Measurements from ENCODE around the gene ATP6V1F. TPM values are rescaled to one million over a fixed set of nuclear protein-coding genes. Genes with fewer than 3 reads are reported as not detected.

The ATP6V1F gene
- total RNA-seq, 1 experiment from 2014 or later, result 149 TPM

DNA sequence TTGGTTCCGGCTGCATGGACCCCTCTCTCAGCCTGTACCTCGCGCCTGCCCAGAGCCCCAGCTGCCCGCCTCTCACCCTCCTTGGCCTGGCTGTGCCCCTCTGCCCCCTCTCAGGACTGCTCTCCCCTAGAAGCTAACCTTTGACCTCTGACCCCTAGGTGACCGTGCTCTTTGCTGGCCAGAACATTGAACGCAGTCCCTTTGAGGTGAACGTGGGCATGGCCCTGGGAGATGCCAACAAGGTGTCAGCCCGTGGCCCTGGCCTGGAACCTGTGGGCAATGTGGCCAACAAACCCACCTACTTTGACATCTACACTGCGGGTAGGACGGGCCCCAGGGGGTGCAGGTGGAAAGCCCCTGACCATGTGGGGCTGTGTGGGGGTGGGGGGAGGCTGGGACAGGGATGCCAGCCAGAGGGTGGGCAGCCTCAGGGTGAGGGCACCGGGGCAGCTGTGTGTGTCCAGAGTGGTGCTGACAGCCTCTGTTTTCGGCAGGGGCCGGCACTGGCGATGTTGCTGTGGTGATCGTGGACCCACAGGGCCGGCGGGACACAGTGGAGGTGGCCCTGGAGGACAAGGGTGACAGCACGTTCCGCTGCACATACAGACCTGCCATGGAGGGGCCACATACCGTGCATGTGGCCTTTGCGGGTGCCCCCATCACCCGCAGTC, 24.4 kb upstream of the ATP6V1F start:
- Histone ChIP-seq H3K36me3 (ENCODE audit: control insufficient read depth in 1 of 2, insufficient read depth in 2 of 2, low read length in 2 of 2) (peaks cover 0 to 24% of the 10 kb centered on the region in 2 experiments; a peak in 1 of 4 replicates), H4K20me1 (ENCODE audit: insufficient read depth) (no peaks in the 10 kb centered on the region), H3K4me2 (ENCODE audit: low read length) (no peak overlapping the region), H3K9ac (ENCODE audit: low read length) (no peak overlapping the region), H3K27me3 (ENCODE audit: insufficient read depth, low read length) (no peaks in the 10 kb centered on the region), H2AFZ (ENCODE audit: low read depth, low read length, poor library complexity, severe bottlenecking) (no peak overlapping the region), H3K79me2 (ENCODE audit: insufficient read depth, low read length) (no peaks in the 10 kb centered on the region), H3K4me1 (ENCODE audit: control insufficient read depth in 1 of 2, insufficient read depth in 2 of 2, low read length in 2 of 2) (peaks cover 0 to 17% of the 10 kb centered on the region in 2 experiments; a peak in 2 of 4 replicates), H3K9me3 (ENCODE audit: control insufficient read depth in 1 of 2, insufficient read depth in 1 of 2, low read depth in 1 of 2, low read length in 2 of 2) (no peaks in the 10 kb centered on the region), H3K9me2 (ENCODE audit: insufficient read depth) (no peaks in the 10 kb centered on the region), H3K4me3 (replicated peaks in 1 of 2; ENCODE audit: low read depth in 1 of 2, low read length in 2 of 2) (no peak overlapping the region), H3K27ac (ENCODE audit: low read depth, low read length) (no peak overlapping the region)
- POLR2A ChIA-PET, result no interaction called here
- CTCF ChIA-PET, result no interaction called here
- intact Hi-C loops (cut with micrococcal nuclease), result no loop called here
- DNase-seq (ENCODE audit: low read depth, low spot score), result no peak
- BruUV-seq (replicated peaks), result no TSS peak
- TF ChIP-seq JUND (IDR thresholded peaks at IDR 0.05), result no peak
- ATAC-seq, result no peak
- RAD21 ChIA-PET (ENCODE audit: low non-redundant PET in 1 of 2, low total read pairs in 2 of 2, uncharacterized antibody in 2 of 2, unreplicated experiment in 2 of 2), result no interaction called here

DNA sequence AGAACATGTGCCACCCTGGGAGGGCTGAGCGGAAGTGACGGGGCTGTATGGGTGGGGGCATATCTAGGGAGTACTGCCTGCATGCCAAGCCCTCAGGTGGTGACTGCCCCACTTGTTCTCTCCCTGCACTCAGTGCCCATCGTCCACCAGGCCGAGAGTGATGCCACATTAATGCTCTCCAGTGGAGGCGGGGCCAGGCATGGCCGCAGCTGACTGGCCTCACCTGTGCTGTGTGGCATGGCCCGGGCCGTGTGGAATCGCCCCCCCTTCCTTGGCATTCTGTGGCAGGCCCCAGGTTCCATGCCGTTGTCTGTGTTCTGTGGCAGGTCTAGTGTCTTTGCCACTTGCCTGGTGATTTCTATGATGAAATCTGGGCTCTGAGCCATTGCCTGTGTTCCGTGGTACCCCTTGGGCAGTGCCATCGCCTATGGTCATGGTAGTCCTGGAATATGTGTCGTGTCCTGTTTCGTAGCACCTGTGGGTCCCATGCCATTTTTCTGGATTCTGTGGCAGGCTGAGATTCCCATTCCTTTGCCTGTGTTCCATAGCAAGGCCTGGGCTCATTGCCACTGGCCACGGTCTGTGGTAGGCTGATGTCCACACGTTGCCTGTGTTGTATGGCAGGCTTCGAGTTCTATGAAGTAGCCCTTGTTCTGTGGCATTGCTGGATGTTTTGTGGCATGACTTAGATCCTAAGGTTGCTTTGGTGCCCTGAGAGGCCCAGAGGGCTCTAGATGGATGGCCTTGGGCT, 23.5 kb upstream of the ATP6V1F start:
- ChIA-PET CTCF (no interaction called here), RAD21 (ENCODE audit: low non-redundant PET in 1 of 2, low total read pairs in 2 of 2, uncharacterized antibody in 2 of 2, unreplicated experiment in 2 of 2) (no interaction called here), POLR2A (no interaction called here)
- Histone ChIP-seq H3K27me3 (ENCODE audit: insufficient read depth, low read length) (no peaks in the 10 kb centered on the region), H2AFZ (ENCODE audit: low read depth, low read length, poor library complexity, severe bottlenecking) (no peak overlapping the region), H3K4me2 (ENCODE audit: low read length) (no peak overlapping the region), H3K4me3 (replicated peaks in 1 of 2; ENCODE audit: low read depth in 1 of 2, low read length in 2 of 2) (no peak overlapping the region), H3K4me1 (ENCODE audit: control insufficient read depth in 1 of 2, insufficient read depth in 2 of 2, low read length in 2 of 2) (peaks cover 0 to 8% of the 10 kb centered on the region in 2 experiments; a peak in 2 of 4 replicates), H3K79me2 (ENCODE audit: insufficient read depth, low read length) (no peaks in the 10 kb centered on the region), H4K20me1 (ENCODE audit: insufficient read depth) (no peaks in the 10 kb centered on the region), H3K9ac (ENCODE audit: low read length) (no peak overlapping the region), H3K9me3 (ENCODE audit: control insufficient read depth in 1 of 2, insufficient read depth in 1 of 2, low read depth in 1 of 2, low read length in 2 of 2) (no peaks in the 10 kb centered on the region), H3K36me3 (ENCODE audit: control insufficient read depth in 1 of 2, insufficient read depth in 2 of 2, low read length in 2 of 2) (peaks cover 0 to 27% of the 10 kb centered on the region in 2 experiments; a peak in 1 of 4 replicates), H3K9me2 (ENCODE audit: insufficient read depth) (no peaks in the 10 kb centered on the region), H3K27ac (ENCODE audit: low read depth, low read length) (no peak overlapping the region)
- BruUV-seq (replicated peaks), result no TSS peak
- intact Hi-C loops (cut with micrococcal nuclease), result no loop called here
- TF ChIP-seq EZH2 (IDR thresholded peaks at IDR 0.05) (no peak), YY1 (IDR thresholded peaks at IDR 0.05; ENCODE audit: extremely low read depth, insufficient replicate concordance, low read depth, low read length) (no peak), ZFX (IDR thresholded peaks at IDR 0.05) (no peak), SP1 (IDR thresholded peaks at IDR 0.05; ENCODE audit: low read depth) (no peak), ZNF274 (IDR thresholded peaks at IDR 0.05; ENCODE audit: low read depth, low read length) (no peak)
- DNase-seq (ENCODE audit: low read depth, low spot score) (no peak), ATAC-seq (no peak)
